Chondrocyte (in vitro differentiated cells): Measurements from ENCODE around the gene LRRC1. TPM values are rescaled to one million over a fixed set of nuclear protein-coding genes. Genes with fewer than 3 reads are reported as not detected.

Experiments
- DNase-seq: peaks from one replicate; pipeline ENCODE4 v3.0.0; 2021; ENCODE audit warnings: mixed read lengths, low spot score
- H3K27ac Mint-ChIP-seq: one replicate; pipeline ENCODE4 v1.8.0; 2021; ENCODE audit warnings: mild to moderate bottlenecking, moderate library complexity, mixed read lengths; ENCODE audit not compliant: unreplicated experiment
- H3K27me3 Mint-ChIP-seq: 2 replicates; pipeline ENCODE4 v1.8.0; 2021; ENCODE audit warnings: low read depth, mixed read lengths
- H3K36me3 Mint-ChIP-seq: 2 replicates; pipeline ENCODE4 v1.8.0; 2021; ENCODE audit warnings: low read depth, mixed read lengths
- H3K4me1 Mint-ChIP-seq: 2 replicates; pipeline ENCODE4 v1.8.0; 2021; ENCODE audit warnings: low read depth, mild to moderate bottlenecking, mixed read lengths
- H3K4me3 Mint-ChIP-seq: one replicate; pipeline ENCODE4 v1.8.0; 2021; ENCODE audit warnings: mild to moderate bottlenecking, moderate library complexity, mixed read lengths; ENCODE audit not compliant: unreplicated experiment
- H3K9me3 Mint-ChIP-seq: 2 replicates; pipeline ENCODE4 v1.8.0; 2021; ENCODE audit warnings: low read depth, mixed read lengths
- total RNA-seq: library from RNA; stranded (reverse); gene quantifications from 3 replicates; pipeline ENCODE4 v1.2.1, GENCODE V29; 2021
- TF ChIP-seq, protein P1 (sequence below): fragments of 200-600 bp; sonication (generic); IDR thresholded peaks from 2 replicates; pipeline ENCODE4 v1.5.0; 2021; ENCODE audit warnings: antibody characterized with exemption, mild to moderate bottlenecking, moderate library complexity

LRRC1 gene
- total RNA-seq, 1 donor from 2014 or later = 10.4 TPM

DNA sequence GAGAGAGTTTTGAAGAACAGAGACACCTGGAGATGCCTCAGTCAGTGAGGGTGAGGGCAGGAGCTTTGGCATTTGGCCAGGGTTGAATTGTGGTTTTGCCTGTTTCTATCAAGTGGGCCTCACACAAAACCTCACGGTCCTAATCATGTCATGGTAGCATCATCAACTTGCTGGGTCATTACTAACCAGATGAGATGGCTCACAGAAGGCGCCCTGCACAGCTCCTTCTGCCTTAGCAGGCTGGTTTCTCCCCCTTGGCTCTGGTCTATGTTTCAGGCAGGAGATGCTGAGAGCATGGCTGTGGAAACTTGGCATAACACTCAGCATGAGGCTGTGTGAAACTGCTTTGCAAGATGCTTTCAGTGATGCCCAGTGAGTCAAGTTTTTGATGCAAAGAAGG lies 99.3 kb downstream of the LRRC1 start:
- H3K4me1 Mint-ChIP-seq = peaks cover 48% of the 10 kb centered on the region
- H3K27ac Mint-ChIP-seq = peak overlapping the region; percentile 1
- TF ChIP-seq, protein P1, sequence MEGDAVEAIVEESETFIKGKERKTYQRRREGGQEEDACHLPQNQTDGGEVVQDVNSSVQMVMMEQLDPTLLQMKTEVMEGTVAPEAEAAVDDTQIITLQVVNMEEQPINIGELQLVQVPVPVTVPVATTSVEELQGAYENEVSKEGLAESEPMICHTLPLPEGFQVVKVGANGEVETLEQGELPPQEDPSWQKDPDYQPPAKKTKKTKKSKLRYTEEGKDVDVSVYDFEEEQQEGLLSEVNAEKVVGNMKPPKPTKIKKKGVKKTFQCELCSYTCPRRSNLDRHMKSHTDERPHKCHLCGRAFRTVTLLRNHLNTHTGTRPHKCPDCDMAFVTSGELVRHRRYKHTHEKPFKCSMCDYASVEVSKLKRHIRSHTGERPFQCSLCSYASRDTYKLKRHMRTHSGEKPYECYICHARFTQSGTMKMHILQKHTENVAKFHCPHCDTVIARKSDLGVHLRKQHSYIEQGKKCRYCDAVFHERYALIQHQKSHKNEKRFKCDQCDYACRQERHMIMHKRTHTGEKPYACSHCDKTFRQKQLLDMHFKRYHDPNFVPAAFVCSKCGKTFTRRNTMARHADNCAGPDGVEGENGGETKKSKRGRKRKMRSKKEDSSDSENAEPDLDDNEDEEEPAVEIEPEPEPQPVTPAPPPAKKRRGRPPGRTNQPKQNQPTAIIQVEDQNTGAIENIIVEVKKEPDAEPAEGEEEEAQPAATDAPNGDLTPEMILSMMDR = no peak
- DNase-seq = no peak
- no peaks in the 10 kb centered on the region for H3K27me3 Mint-ChIP-seq
- H3K4me3 Mint-ChIP-seq = no peak overlapping the region
- peaks cover 2% of the 10 kb centered on the region for H3K9me3 Mint-ChIP-seq
- H3K36me3 Mint-ChIP-seq = peaks cover 11% of the 10 kb centered on the region

DNA sequence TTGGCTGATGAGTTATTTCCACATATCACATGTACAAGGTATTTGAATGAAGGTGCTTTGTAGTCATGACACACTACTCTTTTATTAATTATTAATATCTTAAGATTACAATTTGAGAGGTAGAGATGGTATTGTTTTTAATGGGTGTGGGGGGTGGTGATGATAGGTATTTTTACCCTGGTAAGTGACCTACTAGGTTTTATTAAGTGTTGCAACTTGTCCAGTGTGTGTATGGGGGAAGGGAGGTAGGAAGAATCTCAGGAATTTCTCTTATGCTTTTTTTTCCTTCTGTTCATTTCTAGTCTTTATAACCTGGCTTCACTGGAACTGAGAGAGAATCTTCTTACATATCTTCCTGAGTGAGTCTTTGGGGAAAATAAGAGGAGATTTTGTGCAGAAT lies 101.4 kb downstream of the LRRC1 start:
- H3K4me3 Mint-ChIP-seq = no peak overlapping the region
- TF ChIP-seq, protein P1 = no peak

DNA sequence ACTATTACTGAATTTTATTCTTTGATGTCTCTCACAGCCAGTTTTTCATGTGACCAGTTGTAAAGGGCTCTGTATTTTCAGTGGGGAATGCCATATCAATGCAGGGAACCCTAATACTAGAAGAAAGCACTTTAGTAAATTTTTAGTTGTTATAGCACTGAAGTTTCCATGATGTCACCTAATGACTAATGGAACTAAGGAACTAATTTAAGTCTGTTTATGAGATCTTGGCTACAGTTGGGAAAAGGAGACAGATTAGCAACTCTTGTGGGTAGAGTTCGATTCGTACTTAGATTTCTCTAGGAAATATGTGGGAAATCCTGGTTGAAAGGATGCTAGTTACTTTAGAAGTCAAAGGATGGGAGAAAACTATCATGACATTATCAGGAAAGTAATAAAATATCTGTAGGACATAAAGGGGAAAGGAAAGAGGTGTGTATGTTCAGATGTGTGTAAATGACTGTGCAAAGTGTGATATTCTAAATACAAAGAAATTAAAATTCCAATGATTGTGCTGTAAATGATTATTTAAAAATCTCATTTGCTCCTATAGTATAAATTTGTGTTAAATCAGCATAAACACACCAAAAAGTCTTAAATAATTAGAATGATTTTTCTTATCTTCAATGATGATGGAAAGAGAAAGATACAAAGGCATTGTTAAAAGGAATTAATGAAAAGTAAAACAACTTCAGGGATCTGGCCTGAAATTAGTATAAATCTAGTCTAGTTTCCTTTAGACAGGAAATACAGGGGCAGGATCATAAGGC lies 103.4 kb downstream of the LRRC1 start:
- Mint-ChIP-seq H3K9me3 (no peaks in the 10 kb centered on the region), H3K27me3 (no peaks in the 10 kb centered on the region), H3K36me3 (peaks cover 17% of the 10 kb centered on the region), H3K4me1 (peaks cover 39% of the 10 kb centered on the region), H3K27ac (no peak overlapping the region), H3K4me3 (no peak overlapping the region)
- no peak for DNase-seq
- TF ChIP-seq, protein P1 = no peak

More for the DNA sequence above, 101.4 kb downstream of the LRRC1 start:
- Mint-ChIP-seq H3K4me1 (peaks cover 39% of the 10 kb centered on the region), H3K36me3 (peaks cover 16% of the 10 kb centered on the region), H3K27ac (peak overlapping the region; percentile 57), H3K9me3 (no peaks in the 10 kb centered on the region), H3K27me3 (no peaks in the 10 kb centered on the region)
- no peak for DNase-seq

DNA sequence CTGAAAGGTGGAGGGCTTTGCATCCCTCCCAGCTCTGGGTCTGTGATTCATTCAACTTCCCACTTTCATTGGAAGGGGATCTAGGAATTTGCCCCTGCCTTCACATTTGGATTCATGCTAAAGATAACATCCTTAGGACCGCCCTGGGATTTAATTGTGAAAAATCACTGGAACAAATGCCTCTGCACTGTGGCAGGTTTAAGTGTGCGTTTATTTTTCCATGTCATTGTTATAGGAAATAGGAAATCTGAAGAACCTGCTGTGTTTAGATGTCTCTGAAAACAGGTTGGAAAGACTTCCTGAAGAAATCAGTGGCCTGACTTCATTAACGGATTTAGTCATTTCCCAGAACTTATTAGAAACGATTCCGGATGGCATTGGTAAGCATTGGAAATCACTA lies 104.7 kb downstream of the LRRC1 start:
- TF ChIP-seq, protein P1 = no peak
- peaks cover 32% of the 10 kb centered on the region for H3K4me1 Mint-ChIP-seq
- no peaks in the 10 kb centered on the region for H3K9me3 Mint-ChIP-seq
- no peak overlapping the region for H3K4me3 Mint-ChIP-seq
- H3K27me3 Mint-ChIP-seq = no peaks in the 10 kb centered on the region
- peaks cover 24% of the 10 kb centered on the region for H3K36me3 Mint-ChIP-seq
- no peak for DNase-seq
- no peak overlapping the region for H3K27ac Mint-ChIP-seq

DNA sequence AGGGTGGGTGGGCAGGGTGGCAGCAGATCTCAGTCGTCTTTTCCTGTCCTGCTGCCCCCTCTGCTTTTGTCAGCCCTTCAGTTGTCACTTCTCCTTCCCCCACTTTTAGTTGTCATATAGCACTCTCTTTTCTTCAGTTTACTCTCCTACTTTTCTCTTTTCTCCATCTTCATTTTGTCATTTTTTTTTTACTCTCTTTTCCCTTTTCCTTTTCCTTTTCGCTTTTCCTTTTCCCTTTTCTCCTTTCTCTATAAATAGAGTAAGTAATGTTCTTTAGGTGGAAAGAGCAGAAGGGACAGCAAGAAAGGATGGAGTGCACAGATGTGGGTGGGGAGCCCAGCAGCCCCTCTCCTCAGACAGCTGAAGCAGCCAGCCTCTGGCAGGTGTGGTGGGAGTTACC lies 108.6 kb downstream of the LRRC1 start:
- Mint-ChIP-seq H3K4me1 (no peaks in the 10 kb centered on the region), H3K4me3 (no peak overlapping the region), H3K36me3 (peaks cover 28% of the 10 kb centered on the region), H3K9me3 (no peaks in the 10 kb centered on the region), H3K27me3 (no peaks in the 10 kb centered on the region), H3K27ac (no peak overlapping the region)
- TF ChIP-seq, protein P1 = no peak
- no peak for DNase-seq
